Astrocyte (in vitro differentiated cells and primary cell): ENCODE results near the gene PSME4.

Experiments
- EZH2 ChIP-seq: IDR thresholded peaks from 2 replicates; pipeline ENCODE4 v1.6.1; 2012; ENCODE audit warnings: mild to moderate bottlenecking, low read length, inconsistent platforms; ENCODE audit not compliant: insufficient read depth
- TF ChIP-seq, protein P1 (sequence below): IDR thresholded peaks from 2 replicates; pipeline ENCODE4 v1.5.1; 2011; ENCODE audit warnings: low read depth, mild to moderate bottlenecking, inconsistent platforms, low read length, moderate library complexity; ENCODE audit not compliant: insufficient read depth

DNA sequence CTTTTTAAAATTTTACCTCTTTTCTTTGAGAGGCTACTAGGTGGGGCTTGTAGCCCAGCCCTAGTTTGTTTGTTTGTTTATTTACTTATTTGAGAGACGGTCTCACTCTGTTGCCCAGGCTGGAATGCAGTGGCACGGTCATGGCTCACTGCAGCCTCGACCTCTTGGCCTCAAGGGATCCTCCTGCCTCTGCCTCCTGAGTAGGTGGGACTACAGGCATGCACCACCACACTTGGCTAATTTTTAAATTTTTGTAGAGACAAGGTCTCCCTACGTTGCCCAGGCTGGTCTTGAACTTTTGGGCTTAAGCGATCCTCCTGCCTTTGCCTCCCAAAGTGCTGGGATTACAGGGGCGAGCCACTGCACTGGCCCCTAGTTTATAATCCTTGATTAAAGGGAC lies 149.0 kb downstream of the PSME4 start:
- TF ChIP-seq, protein P1, sequence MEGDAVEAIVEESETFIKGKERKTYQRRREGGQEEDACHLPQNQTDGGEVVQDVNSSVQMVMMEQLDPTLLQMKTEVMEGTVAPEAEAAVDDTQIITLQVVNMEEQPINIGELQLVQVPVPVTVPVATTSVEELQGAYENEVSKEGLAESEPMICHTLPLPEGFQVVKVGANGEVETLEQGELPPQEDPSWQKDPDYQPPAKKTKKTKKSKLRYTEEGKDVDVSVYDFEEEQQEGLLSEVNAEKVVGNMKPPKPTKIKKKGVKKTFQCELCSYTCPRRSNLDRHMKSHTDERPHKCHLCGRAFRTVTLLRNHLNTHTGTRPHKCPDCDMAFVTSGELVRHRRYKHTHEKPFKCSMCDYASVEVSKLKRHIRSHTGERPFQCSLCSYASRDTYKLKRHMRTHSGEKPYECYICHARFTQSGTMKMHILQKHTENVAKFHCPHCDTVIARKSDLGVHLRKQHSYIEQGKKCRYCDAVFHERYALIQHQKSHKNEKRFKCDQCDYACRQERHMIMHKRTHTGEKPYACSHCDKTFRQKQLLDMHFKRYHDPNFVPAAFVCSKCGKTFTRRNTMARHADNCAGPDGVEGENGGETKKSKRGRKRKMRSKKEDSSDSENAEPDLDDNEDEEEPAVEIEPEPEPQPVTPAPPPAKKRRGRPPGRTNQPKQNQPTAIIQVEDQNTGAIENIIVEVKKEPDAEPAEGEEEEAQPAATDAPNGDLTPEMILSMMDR = no peak
- no peak for TF ChIP-seq EZH2
